AG04449 (cell line): ENCODE results near the gene SERPINA1.

Experiments used
- CTCF ChIA-PET: fragments of 350-600 bp; formaldehyde crosslinking; extraction: SDS; loops from one replicate; lab custom pipeline; 2021; ENCODE audit warnings: antibody characterized with exemption; lab: Yijun Ruan, JAX
- POLR2A ChIA-PET: fragments of 400-600, 350-600 bp; formaldehyde crosslinking; extraction: SDS; loops from one replicate; lab custom pipeline; 2020; ENCODE audit warnings: antibody characterized with exemption, inconsistent platforms; lab: Yijun Ruan, JAX
- DNase-seq: peaks from one replicate; pipeline ENCODE4 v3.0.0-alpha.2; 2010; ENCODE audit warnings: low read depth, low spot score
- H3K4me3 ChIP-seq: 2 replicates; pipeline ENCODE4 v1.5.1; 2011; ENCODE audit warnings: low read depth, mild to moderate bottlenecking, control low read depth, low read length
- CTCF ChIP-seq: IDR thresholded peaks from one replicate; pipeline ENCODE4 v1.5.1; 2011; ENCODE audit warnings: mild to moderate bottlenecking, moderate library complexity, low read length, control low read depth, inconsistent platforms; ENCODE audit not compliant: insufficient read depth; ENCODE audit errors: missing control alignments

SERPINA1 gene

GRCh38 chr14:94406910-94407309, 18.5 kb upstream of the SERPINA1 start:
- DNase-seq: no peak
- CTCF ChIA-PET: interaction anchor here (0.8 to 4.8 kb wide), 5 partner anchors 13 to 271 kb away, joined by 3 to 34 read pairs (median 4); no protein-coding TSS in a partner anchor
- H3K4me3 ChIP-seq: no peak overlapping the region
- no peak for TF ChIP-seq CTCF
- POLR2A ChIA-PET: no interaction called here

- H3K4me3 ChIP-seq: no peak overlapping the region
- POLR2A ChIA-PET: no interaction called here
- CTCF ChIA-PET: interaction anchor here (1.2 kb wide), 1 partner anchor 18 kb away, joined by 4 read pairs; no protein-coding TSS in a partner anchor
- no peak for TF ChIP-seq CTCF
- no peak for DNase-seq
Observed at GRCh38 chr14:94405486-94405885, 17.1 kb upstream of the SERPINA1 start.

GRCh38 chr14:94404561-94404960, 16.2 kb upstream of the SERPINA1 start:
- POLR2A ChIA-PET: no interaction called here
- CTCF ChIA-PET: interaction anchor here (1.4 to 1.8 kb wide), 2 partner anchors 10 to 82 kb away, joined by 3 to 6 read pairs; no protein-coding TSS in a partner anchor
- no peak for DNase-seq
- H3K4me3 ChIP-seq: no peak overlapping the region
- no peak for TF ChIP-seq CTCF

GRCh38 chr14:94403312-94403932, 15.0 kb upstream of the SERPINA1 start:
- TF ChIP-seq CTCF: no peak
- H3K4me3 ChIP-seq: no peak overlapping the region
- ChIA-PET POLR2A (no interaction called here), CTCF (interaction anchor here (1.4 to 2.2 kb wide), 3 partner anchors 9 to 83 kb away, joined by 3 to 6 read pairs (median 5); no protein-coding TSS in a partner anchor)
- no peak for DNase-seq

GRCh38 chr14:94401083-94401482, 12.7 kb upstream of the SERPINA1 start:
- H3K4me3 ChIP-seq: no peak overlapping the region
- ChIA-PET POLR2A (no interaction called here), CTCF (interaction anchor here (0.9 kb wide), 1 partner anchor 87 kb away, joined by 3 read pairs; no protein-coding TSS in a partner anchor)
- no peak for TF ChIP-seq CTCF
- no peak for DNase-seq

GRCh38 chr14:94400422-94400841, 12.0 kb upstream of the SERPINA1 start:
- no peak for TF ChIP-seq CTCF
- CTCF ChIA-PET: interaction anchor here (0.9 kb wide), 2 partner anchors 85 to 87 kb away, joined by 3 read pairs; no protein-coding TSS in a partner anchor
- H3K4me3 ChIP-seq: no peak overlapping the region
- no peak for DNase-seq
- POLR2A ChIA-PET: no interaction called here
